ENCODE measurements around the gene ANKK1. TPM values are rescaled to one million over a fixed set of nuclear protein-coding genes. Genes with fewer than 3 reads are reported as not detected.
A peak's percentile ranks its signal among the peaks of the same experiment; 100 is the strongest.

The ANKK1 gene
- total and polyA plus RNA-seq, 9 of the 15 experiments (the other 6 are each of a cell fraction or from before 2014, with no cell fraction given) = not detected

DNA sequence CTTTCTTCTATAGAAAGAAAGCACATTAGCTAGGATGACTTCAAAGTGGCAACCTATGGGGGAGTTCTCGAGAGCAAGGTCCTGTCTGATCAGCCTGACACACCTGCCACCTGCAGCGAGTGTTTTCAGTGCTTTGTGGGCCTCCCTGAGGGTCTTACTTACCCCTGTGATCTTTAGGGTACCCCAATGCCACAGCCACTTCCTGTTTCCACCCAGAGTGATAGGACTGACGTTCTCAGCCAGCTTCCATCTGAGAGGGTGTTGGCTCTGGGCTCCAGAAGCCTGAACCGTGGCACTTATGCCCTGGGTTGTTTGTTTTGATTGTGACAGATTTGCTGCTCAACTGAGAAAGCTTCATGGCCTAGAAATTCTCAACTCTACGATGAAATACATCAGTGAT lies 21.7 kb upstream of the ANKK1 start:
- ATAC-seq (no peak), DNase-seq (ENCODE audit: extremely low read depth in 1 of 4, low spot score in 3 of 4) (no peak), FAIRE-seq (no peak)
- ChIA-PET POLR2A (no interaction called here), CTCF (ENCODE audit: low intra/inter-chr PET ratio) (no interaction called here)
- no peaks in the 10 kb centered on the region for H3K9me3 ChIP-seq (replicated peaks; ENCODE audit: control insufficient read depth, insufficient read depth, low read depth, low read length)
- no peaks in the 10 kb centered on the region for H4K20me1 ChIP-seq (replicated peaks; ENCODE audit: control insufficient read depth, insufficient read depth, low read length)
- H3K9me1 ChIP-seq (ENCODE audit: control insufficient read depth, insufficient read depth, low read length) = no peaks in the 10 kb centered on the region
- H3K9ac ChIP-seq (ENCODE audit: insufficient read depth in 1 of 2, low read depth in 2 of 2, low read length in 2 of 2) = no peak overlapping the region
- in situ Hi-C loops (cut with MboI) (no loop called here), intact Hi-C loops (cut with micrococcal nuclease) (no loop called here)
- no peak overlapping the region for H3K4me3 ChIP-seq
- no TSS peak for BruUV-seq (replicated peaks)
- H2AFZ ChIP-seq (ENCODE audit: low read depth, low read length) = no peak overlapping the region
- no peaks in the 10 kb centered on the region; a peak in 1 of 5 replicates for H3K4me1 ChIP-seq (replicated peaks in 1 of 2; ENCODE audit: control insufficient read depth in 2 of 2, insufficient read depth in 2 of 2, low read length in 2 of 2)
- WGBS (ENCODE audit: insufficient coverage, low coverage, missing lambda C conversion rate) = 3% methylated on average over 5 of the region's 5 CpGs
- TF ChIP-seq RBM17 (IDR thresholded peaks at IDR 0.05; ENCODE audit: borderline replicate concordance, low read depth, low read length) = no peak
- TF ChIP-seq SPI1 (IDR thresholded peaks at IDR 0.05; ENCODE audit: borderline replicate concordance, low read depth, low read length) = peak; percentile 39; the same call in 1 of the 2 replicates
- H3K27me3 ChIP-seq (ENCODE audit: control insufficient read depth in 2 of 2, insufficient read depth in 2 of 2, low read length in 2 of 2) = peaks cover 0 to 35% of the 10 kb centered on the region in 2 experiments; a peak in 2 of 5 replicates
- H3K79me2 ChIP-seq (ENCODE audit: control insufficient read depth, insufficient read depth, low read length) = no peaks in the 10 kb centered on the region
- H3K27ac ChIP-seq (ENCODE audit: extremely low read depth, low read depth, low read length) = no peak overlapping the region
- no peaks in the 10 kb centered on the region for H3K36me3 ChIP-seq (ENCODE audit: control insufficient read depth, insufficient read depth, low read length)
- H3K4me2 ChIP-seq (ENCODE audit: insufficient read depth, low read length) = no peak overlapping the region

DNA sequence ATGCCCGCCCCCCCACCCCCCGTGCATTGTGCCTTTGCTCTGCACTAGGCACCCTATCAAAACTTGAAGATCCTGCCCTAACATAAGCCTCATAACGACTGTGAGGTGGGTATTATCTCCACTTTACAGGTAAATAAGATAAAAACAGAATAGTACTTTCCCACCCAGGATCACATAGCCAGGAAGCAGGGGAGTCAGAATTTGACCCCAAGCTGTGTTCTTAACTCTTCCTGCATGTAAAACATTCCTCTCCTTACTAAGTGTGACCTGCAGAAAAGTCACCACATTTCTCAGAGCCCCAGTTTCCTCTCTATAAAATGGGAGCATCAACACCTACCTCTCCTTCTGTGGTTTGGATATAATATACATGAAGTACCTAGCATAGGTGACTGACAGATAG lies 18.2 kb upstream of the ANKK1 start:
- H3K79me2 ChIP-seq (ENCODE audit: control insufficient read depth, insufficient read depth, low read length) = no peaks in the 10 kb centered on the region
- no peak overlapping the region for H3K9ac ChIP-seq (ENCODE audit: insufficient read depth in 1 of 2, low read depth in 2 of 2, low read length in 2 of 2)
- in situ Hi-C loops (cut with MboI) (no loop called here), intact Hi-C loops (cut with micrococcal nuclease) (no loop called here)
- no peak for ATAC-seq
- no peaks in the 10 kb centered on the region for H3K36me3 ChIP-seq (ENCODE audit: control insufficient read depth, insufficient read depth, low read length)
- H2AFZ ChIP-seq (ENCODE audit: low read depth, low read length) = no peak overlapping the region
- no peak overlapping the region for H3K4me2 ChIP-seq (ENCODE audit: insufficient read depth, low read length)
- no peak for DNase-seq (ENCODE audit: extremely low read depth in 1 of 4, low spot score in 3 of 4)
- BruUV-seq (replicated peaks) = no TSS peak
- H3K4me3 ChIP-seq = no peak overlapping the region
- H3K27me3 ChIP-seq (ENCODE audit: control insufficient read depth in 2 of 2, insufficient read depth in 2 of 2, low read length in 2 of 2) = peaks cover 0 to 33% of the 10 kb centered on the region in 2 experiments; a peak in 2 of 5 replicates
- H3K27ac ChIP-seq (ENCODE audit: extremely low read depth, low read depth, low read length) = no peak overlapping the region
- no peaks in the 10 kb centered on the region for H3K9me1 ChIP-seq (ENCODE audit: control insufficient read depth, insufficient read depth, low read length)
- FAIRE-seq = no peak
- no peaks in the 10 kb centered on the region for H4K20me1 ChIP-seq (replicated peaks; ENCODE audit: control insufficient read depth, insufficient read depth, low read length)
- WGBS (ENCODE audit: insufficient coverage, low coverage, missing lambda C conversion rate) = 0% methylated on average over 3 of the region's 3 CpGs
- ChIA-PET POLR2A (interaction anchor here (0.6 kb wide), 1 partner anchor 587 kb away, joined by 3 read pairs; no protein-coding TSS in a partner anchor), CTCF (ENCODE audit: low intra/inter-chr PET ratio) (no interaction called here)
- peaks cover 0 to 8% of the 10 kb centered on the region in 2 experiments; a peak in 3 of 5 replicates for H3K4me1 ChIP-seq (replicated peaks in 1 of 2; ENCODE audit: control insufficient read depth in 2 of 2, insufficient read depth in 2 of 2, low read length in 2 of 2)
- H3K9me3 ChIP-seq (replicated peaks; ENCODE audit: control insufficient read depth, insufficient read depth, low read depth, low read length) = no peaks in the 10 kb centered on the region
- TF ChIP-seq ZNF408 (CRISPR knock-in tag; IDR thresholded peaks at IDR 0.05; ENCODE audit: low read depth) = no peak
- no peak for TF ChIP-seq ETV6 (IDR thresholded peaks at IDR 0.05; ENCODE audit: borderline replicate concordance in 1 of 2, low read depth in 2 of 2, low read length in 1 of 2)
- TF ChIP-seq ETV6 (CRISPR knock-in tag; IDR thresholded peaks at IDR 0.05; ENCODE audit: borderline replicate concordance) = no peak
- TF ChIP-seq FUS (optimal IDR thresholded peaks at IDR 0.05; ENCODE audit: low read depth, low read length) = no peak
- no peak for TF ChIP-seq NFYB (IDR thresholded peaks at IDR 0.05; ENCODE audit: extremely low read depth, insufficient read length)
